ENCODE measurements around the gene OR2T8.

The OR2T8 gene

GRCh38 chr1:247961791-247962190, 41.7 kb downstream of the OR2T8 start:
- no peaks in the 10 kb centered on the region for H3K36me3 ChIP-seq (ENCODE audit: control insufficient read depth, insufficient read depth, low read length)
- peaks cover 26% of the 10 kb centered on the region for H3K9me3 ChIP-seq (ENCODE audit: control insufficient read depth, low read length)
- no peak overlapping the region for H3K27ac ChIP-seq (ENCODE audit: low read depth, low read length, severe bottlenecking)
- 20% methylated on average over 2 of the region's 3 CpGs; no CpG with 5 or more reads in 1 of the 2 experiments for WGBS, 2 experiments (ENCODE audit: insufficient coverage in 2 of 2)
- no peaks in the 10 kb centered on the region for H3K4me1 ChIP-seq (ENCODE audit: control insufficient read depth, insufficient read depth, low read length, poor library complexity, severe bottlenecking)
- H3K4me3 ChIP-seq (ENCODE audit: extremely low read depth, insufficient read depth, low read length, poor library complexity, severe bottlenecking), result no peak overlapping the region

GRCh38 chr1:247962911-247963588, 43.0 kb downstream of the OR2T8 start:
- no peaks in the 10 kb centered on the region for H3K36me3 ChIP-seq (ENCODE audit: control insufficient read depth, insufficient read depth, low read length)
- no peaks in the 10 kb centered on the region for H3K4me1 ChIP-seq (ENCODE audit: control insufficient read depth, insufficient read depth, low read length, poor library complexity, severe bottlenecking)
- H3K27ac ChIP-seq (ENCODE audit: low read depth, low read length, severe bottlenecking), result no peak overlapping the region
- H3K4me3 ChIP-seq (ENCODE audit: extremely low read depth, insufficient read depth, low read length, poor library complexity, severe bottlenecking), result no peak overlapping the region
- WGBS, 2 experiments (ENCODE audit: insufficient coverage in 2 of 2), result 64 to 67% methylated on average over 1 to 3 of the region's 4 CpGs
- H3K9me3 ChIP-seq (ENCODE audit: control insufficient read depth, low read length), result peaks cover 26% of the 10 kb centered on the region

- Histone ChIP-seq H3K4me1 (ENCODE audit: control insufficient read depth, insufficient read depth, low read length, poor library complexity, severe bottlenecking) (no peaks in the 10 kb centered on the region), H3K9me3 (ENCODE audit: control insufficient read depth, low read length) (peaks cover 26% of the 10 kb centered on the region), H3K4me3 (ENCODE audit: extremely low read depth, insufficient read depth, low read length, poor library complexity, severe bottlenecking) (no peak within 1 kb of the TSS), H3K27ac (ENCODE audit: low read depth, low read length, severe bottlenecking) (no peak within 1 kb of the TSS), H3K36me3 (ENCODE audit: control insufficient read depth, insufficient read depth, low read length) (no peaks in the 10 kb centered on the region)
- no CpG with 5 or more reads among the region's 2 CpGs for WGBS, 2 experiments (ENCODE audit: insufficient coverage in 2 of 2)
Observed at GRCh38 chr1:247964933-247965332, 44.9 kb downstream of the OR2T8 start, which contains the start of gene OR2AK2. TSS of gene OR2AK2 (plus strand) at chr1:247965233. CDS start at chr1:247965377, 144 bp downstream.

- Histone ChIP-seq H3K9me3 (ENCODE audit: control insufficient read depth, low read length) (peaks cover 21% of the 10 kb centered on the region), H3K4me3 (ENCODE audit: extremely low read depth, insufficient read depth, low read length, poor library complexity, severe bottlenecking) (no peak overlapping the region), H3K36me3 (ENCODE audit: control insufficient read depth, insufficient read depth, low read length) (no peaks in the 10 kb centered on the region), H3K4me1 (ENCODE audit: control insufficient read depth, insufficient read depth, low read length, poor library complexity, severe bottlenecking) (no peaks in the 10 kb centered on the region), H3K27ac (ENCODE audit: low read depth, low read length, severe bottlenecking) (no peak overlapping the region)
- WGBS, 2 experiments (ENCODE audit: insufficient coverage in 2 of 2), result 20% methylated on average over 1 of the region's 5 CpGs; no CpG with 5 or more reads in 1 of the 2 experiments
Observed at GRCh38 chr1:247966532-247967204, 46.6 kb downstream of the OR2T8 start.

Data from mesodermal cell (in vitro differentiated cells).